H1 (cell line): ENCODE data around the gene EMP2. TPM values are rescaled to one million over a fixed set of nuclear protein-coding genes. Genes with fewer than 3 reads are reported as not detected.

Experiments used
- BRCA1 ChIP-seq: IDR thresholded peaks from 2 replicates; pipeline ENCODE4 v1.6.1; 2012; ENCODE audit warnings: low read depth, low read length, improper control_type of control experiment
- E2F6 ChIP-seq: IDR thresholded peaks from 2 replicates; pipeline ENCODE4 v1.6.1; 2012; ENCODE audit warnings: inconsistent platforms
- FOSL1 ChIP-seq: IDR thresholded peaks from 2 replicates; pipeline ENCODE4 v1.6.1; 2011; ENCODE audit warnings: mild to moderate bottlenecking, low read depth, low read length, moderate library complexity; ENCODE audit not compliant: insufficient read depth
- MAFK ChIP-seq: IDR thresholded peaks from 2 replicates; pipeline ENCODE4 v1.6.1; 2012; ENCODE audit warnings: low read depth, mild to moderate bottlenecking, improper control_type of control experiment, low read length
- NRF1 ChIP-seq: IDR thresholded peaks from 2 replicates; pipeline ENCODE4 v1.6.1; 2011; ENCODE audit warnings: mild to moderate bottlenecking, low read depth, low read length, improper control_type of control experiment
- POLR2AphosphoS5 ChIP-seq: IDR thresholded peaks from 2 replicates; pipeline ENCODE4 v1.6.1; 2011; ENCODE audit warnings: low read depth, low read length
- RNF2 ChIP-seq: fragments of 200-900, 300-1000 bp; sonication (generic); IDR thresholded peaks from 2 replicates; pipeline ENCODE4 v1.7.1; 2016; ENCODE audit warnings: borderline replicate concordance, low read depth, mild to moderate bottlenecking, antibody characterized with exemption, low read length; ENCODE audit not compliant: poor library complexity, severe bottlenecking; ENCODE audit errors: missing control alignments
- USF2 ChIP-seq: IDR thresholded peaks from 2 replicates; pipeline ENCODE4 v1.6.1; 2011; ENCODE audit warnings: low read length, improper control_type of control experiment
- polyA plus RNA-seq, 7 experiments: library from polyadenylated mRNA; depleted of rRNA in 3 of 7; stranded (reverse) in 5 of 7; unstranded in 2 of 7; fragments of >200 nt in 5 of 7; fragments of 200-250 nt in 2 of 7; gene quantifications; 1 replicate in 5 of 7; 2 replicates in 1 of 7; 4 replicates in 1 of 7; pipeline versions ENCODE4 v1.2.1 to v1.2.3, GENCODE V29; 2011 to 2013; ENCODE audit warnings: missing spikeins in 2 of 7, mixed read lengths in 2 of 7
- total RNA-seq: library from RNA; stranded (reverse); fragmentation: NEBNext Ultra II Directional; extraction: Animal tissue kit (Norgen Biotek cat#: 25700); gene quantifications from 2 replicates; pipeline ENCODE4 v1.2.1, GENCODE V29; 2021

EMP2 gene
- total and polyA plus RNA-seq, 2 of the 8 experiments (the other 6 are each of a cell fraction or from before 2014, with no cell fraction given), result 22.6 to 23.3 TPM

- no peak for TF ChIP-seq USF2
- no peak for TF ChIP-seq NRF1
- TF ChIP-seq E2F6, result no peak
- TF ChIP-seq POLR2AphosphoS5, result no peak
- no peak for TF ChIP-seq FOSL1
- no peak for TF ChIP-seq BRCA1
- TF ChIP-seq RNF2, result no peak
- no peak for TF ChIP-seq MAFK
Observed at GRCh38 chr16:10601444-10602408, 21.3 kb upstream of the EMP2 start (continued).
